ENCODE results near the gene ACD. TPM values are rescaled to one million over a fixed set of nuclear protein-coding genes. Genes with fewer than 3 reads are reported as not detected.

ACD gene
- total and polyA plus RNA-seq, 2 of the 8 experiments (the other 6 are each of a cell fraction or from before 2014, with no cell fraction given), result 34.8 to 58.0 TPM

DNA sequence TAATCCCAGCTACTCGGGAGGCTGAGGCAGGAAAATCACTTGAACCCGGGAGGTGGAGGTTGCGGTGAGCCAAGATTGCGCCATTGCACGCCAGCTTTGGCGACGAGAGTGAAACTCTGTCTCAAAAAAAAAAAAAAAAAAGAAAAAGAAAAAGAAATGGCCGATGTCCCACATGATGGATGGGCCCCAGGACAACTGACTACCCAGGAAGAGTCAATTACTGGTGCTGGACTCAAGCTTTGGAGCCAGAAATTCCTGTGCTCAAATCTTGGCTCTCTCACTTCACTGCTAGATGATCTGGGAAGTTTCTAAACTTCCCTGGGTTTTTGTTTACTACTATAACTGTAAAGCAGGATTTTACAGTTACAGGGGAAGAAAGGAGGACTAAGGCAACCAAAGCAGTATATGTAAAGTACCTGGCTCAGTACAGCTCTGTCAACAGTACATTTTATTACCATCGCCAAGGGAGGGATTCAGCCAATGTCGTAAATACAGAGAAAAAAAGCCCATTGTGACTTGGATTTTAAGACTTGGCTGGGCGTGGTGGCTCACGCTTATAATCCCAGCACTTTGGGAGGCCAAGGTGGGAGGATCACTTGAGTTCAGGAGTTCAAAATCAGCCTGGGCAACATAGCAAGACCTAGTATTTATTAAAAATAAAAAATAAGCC lies 18.4 kb upstream of the ACD start (continued):
- TF ChIP-seq, protein P1, sequence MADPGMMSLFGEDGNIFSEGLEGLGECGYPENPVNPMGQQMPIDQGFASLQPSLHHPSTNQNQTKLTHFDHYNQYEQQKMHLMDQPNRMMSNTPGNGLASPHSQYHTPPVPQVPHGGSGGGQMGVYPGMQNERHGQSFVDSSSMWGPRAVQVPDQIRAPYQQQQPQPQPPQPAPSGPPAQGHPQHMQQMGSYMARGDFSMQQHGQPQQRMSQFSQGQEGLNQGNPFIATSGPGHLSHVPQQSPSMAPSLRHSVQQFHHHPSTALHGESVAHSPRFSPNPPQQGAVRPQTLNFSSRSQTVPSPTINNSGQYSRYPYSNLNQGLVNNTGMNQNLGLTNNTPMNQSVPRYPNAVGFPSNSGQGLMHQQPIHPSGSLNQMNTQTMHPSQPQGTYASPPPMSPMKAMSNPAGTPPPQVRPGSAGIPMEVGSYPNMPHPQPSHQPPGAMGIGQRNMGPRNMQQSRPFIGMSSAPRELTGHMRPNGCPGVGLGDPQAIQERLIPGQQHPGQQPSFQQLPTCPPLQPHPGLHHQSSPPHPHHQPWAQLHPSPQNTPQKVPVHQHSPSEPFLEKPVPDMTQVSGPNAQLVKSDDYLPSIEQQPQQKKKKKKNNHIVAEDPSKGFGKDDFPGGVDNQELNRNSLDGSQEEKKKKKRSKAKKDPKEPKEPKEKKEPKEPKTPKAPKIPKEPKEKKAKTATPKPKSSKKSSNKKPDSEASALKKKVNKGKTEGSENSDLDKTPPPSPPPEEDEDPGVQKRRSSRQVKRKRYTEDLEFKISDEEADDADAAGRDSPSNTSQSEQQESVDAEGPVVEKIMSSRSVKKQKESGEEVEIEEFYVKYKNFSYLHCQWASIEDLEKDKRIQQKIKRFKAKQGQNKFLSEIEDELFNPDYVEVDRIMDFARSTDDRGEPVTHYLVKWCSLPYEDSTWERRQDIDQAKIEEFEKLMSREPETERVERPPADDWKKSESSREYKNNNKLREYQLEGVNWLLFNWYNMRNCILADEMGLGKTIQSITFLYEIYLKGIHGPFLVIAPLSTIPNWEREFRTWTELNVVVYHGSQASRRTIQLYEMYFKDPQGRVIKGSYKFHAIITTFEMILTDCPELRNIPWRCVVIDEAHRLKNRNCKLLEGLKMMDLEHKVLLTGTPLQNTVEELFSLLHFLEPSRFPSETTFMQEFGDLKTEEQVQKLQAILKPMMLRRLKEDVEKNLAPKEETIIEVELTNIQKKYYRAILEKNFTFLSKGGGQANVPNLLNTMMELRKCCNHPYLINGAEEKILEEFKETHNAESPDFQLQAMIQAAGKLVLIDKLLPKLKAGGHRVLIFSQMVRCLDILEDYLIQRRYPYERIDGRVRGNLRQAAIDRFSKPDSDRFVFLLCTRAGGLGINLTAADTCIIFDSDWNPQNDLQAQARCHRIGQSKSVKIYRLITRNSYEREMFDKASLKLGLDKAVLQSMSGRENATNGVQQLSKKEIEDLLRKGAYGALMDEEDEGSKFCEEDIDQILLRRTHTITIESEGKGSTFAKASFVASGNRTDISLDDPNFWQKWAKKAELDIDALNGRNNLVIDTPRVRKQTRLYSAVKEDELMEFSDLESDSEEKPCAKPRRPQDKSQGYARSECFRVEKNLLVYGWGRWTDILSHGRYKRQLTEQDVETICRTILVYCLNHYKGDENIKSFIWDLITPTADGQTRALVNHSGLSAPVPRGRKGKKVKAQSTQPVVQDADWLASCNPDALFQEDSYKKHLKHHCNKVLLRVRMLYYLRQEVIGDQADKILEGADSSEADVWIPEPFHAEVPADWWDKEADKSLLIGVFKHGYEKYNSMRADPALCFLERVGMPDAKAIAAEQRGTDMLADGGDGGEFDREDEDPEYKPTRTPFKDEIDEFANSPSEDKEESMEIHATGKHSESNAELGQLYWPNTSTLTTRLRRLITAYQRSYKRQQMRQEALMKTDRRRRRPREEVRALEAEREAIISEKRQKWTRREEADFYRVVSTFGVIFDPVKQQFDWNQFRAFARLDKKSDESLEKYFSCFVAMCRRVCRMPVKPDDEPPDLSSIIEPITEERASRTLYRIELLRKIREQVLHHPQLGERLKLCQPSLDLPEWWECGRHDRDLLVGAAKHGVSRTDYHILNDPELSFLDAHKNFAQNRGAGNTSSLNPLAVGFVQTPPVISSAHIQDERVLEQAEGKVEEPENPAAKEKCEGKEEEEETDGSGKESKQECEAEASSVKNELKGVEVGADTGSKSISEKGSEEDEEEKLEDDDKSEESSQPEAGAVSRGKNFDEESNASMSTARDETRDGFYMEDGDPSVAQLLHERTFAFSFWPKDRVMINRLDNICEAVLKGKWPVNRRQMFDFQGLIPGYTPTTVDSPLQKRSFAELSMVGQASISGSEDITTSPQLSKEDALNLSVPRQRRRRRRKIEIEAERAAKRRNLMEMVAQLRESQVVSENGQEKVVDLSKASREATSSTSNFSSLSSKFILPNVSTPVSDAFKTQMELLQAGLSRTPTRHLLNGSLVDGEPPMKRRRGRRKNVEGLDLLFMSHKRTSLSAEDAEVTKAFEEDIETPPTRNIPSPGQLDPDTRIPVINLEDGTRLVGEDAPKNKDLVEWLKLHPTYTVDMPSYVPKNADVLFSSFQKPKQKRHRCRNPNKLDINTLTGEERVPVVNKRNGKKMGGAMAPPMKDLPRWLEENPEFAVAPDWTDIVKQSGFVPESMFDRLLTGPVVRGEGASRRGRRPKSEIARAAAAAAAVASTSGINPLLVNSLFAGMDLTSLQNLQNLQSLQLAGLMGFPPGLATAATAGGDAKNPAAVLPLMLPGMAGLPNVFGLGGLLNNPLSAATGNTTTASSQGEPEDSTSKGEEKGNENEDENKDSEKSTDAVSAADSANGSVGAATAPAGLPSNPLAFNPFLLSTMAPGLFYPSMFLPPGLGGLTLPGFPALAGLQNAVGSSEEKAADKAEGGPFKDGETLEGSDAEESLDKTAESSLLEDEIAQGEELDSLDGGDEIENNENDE (IDR thresholded peaks at IDR 0.05; ENCODE audit: insufficient replicate concordance, low read length), result no peak
- TF ChIP-seq PHF8 (conservative IDR thresholded peaks at IDR 0.05; ENCODE audit: low read depth, low read length), result no peak
- no peak for TF ChIP-seq SIX5 (IDR thresholded peaks at IDR 0.05; ENCODE audit: low read depth, low read length)
- TF ChIP-seq CBX8 (IDR thresholded peaks at IDR 0.05; ENCODE audit: borderline replicate concordance, low read depth, low read length), result no peak
- no peak for TF ChIP-seq SP1 (IDR thresholded peaks at IDR 0.05; ENCODE audit: low read depth, low read length)
- no peak for TF ChIP-seq NRF1 (IDR thresholded peaks at IDR 0.05; ENCODE audit: low read depth, low read length)
- no peak for TF ChIP-seq CHD1 (IDR thresholded peaks at IDR 0.05; ENCODE audit: low read depth, low read length)
- TF ChIP-seq POU5F1 (IDR thresholded peaks at IDR 0.05; ENCODE audit: low read depth, low read length), result no peak
- TF ChIP-seq GABPA (IDR thresholded peaks at IDR 0.05; ENCODE audit: borderline replicate concordance, insufficient read depth, low read length), result no peak
- no peak for TF ChIP-seq BACH1 (IDR thresholded peaks at IDR 0.05; ENCODE audit: low read length)
- no peak for TF ChIP-seq YY1 (IDR thresholded peaks at IDR 0.05; ENCODE audit: low read depth, low read length)
